ENCODE measurements around the gene KIF5B. TPM values are rescaled to one million over a fixed set of nuclear protein-coding genes. Genes with fewer than 3 reads are reported as not detected.
A peak's percentile ranks its signal among the peaks of the same experiment; 100 is the strongest.

Gene KIF5B
- total RNA-seq, 2 experiments from 2014 or later: 61.3 to 62.4 TPM

DNA sequence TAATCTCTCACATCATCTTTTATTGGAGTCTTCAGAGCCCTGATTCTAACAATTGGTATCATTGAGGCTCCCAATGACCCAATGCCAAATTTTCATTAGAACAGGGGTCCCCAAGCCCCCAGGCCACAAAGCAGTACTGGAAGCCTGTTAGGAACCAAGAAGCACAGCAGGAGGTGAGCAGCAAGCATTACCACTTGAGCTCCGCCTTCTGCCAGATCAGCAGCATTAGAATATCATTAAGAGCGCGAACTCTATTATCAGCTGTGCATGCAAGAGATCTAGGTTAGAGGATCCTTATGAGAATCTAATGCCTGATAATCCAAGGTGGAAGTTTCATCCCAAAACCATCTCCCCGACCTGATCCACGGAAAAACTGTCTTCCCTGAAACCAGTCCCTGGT, 23.1 kb downstream of the KIF5B start:
- no peaks in the 10 kb centered on the region for H3K9me3 Mint-ChIP-seq
- H3K27ac Mint-ChIP-seq: no peak overlapping the region
- DNase-seq: no peak
- H3K4me1 Mint-ChIP-seq: peaks cover 11% of the 10 kb centered on the region
- peaks cover 78% of the 10 kb centered on the region for H3K36me3 Mint-ChIP-seq (ENCODE audit: low read depth)
- H3K4me3 Mint-ChIP-seq: no peak overlapping the region
- CTCF ChIA-PET: interaction anchor here (1.0 to 2.5 kb wide), 2 partner anchors 17 to 21 kb away, joined by 3 to 11 read pairs; no protein-coding TSS in a partner anchor
- POLR2A ChIA-PET: no interaction called here
- no peaks in the 10 kb centered on the region for H3K27me3 Mint-ChIP-seq

GRCh38 chr10:32031920-32032319, 24.3 kb downstream of the KIF5B start:
- Mint-ChIP-seq H3K27me3 (no peaks in the 10 kb centered on the region), H3K9me3 (no peaks in the 10 kb centered on the region), H3K4me3 (no peak overlapping the region), H3K4me1 (peaks cover 11% of the 10 kb centered on the region), H3K27ac (no peak overlapping the region), H3K36me3 (ENCODE audit: low read depth) (peaks cover 78% of the 10 kb centered on the region)
- ChIA-PET POLR2A (no interaction called here), CTCF (no interaction called here)
- DNase-seq: no peak

GRCh38 chr10:32031424-32031823, 24.8 kb downstream of the KIF5B start:
- no peak overlapping the region for H3K4me3 Mint-ChIP-seq
- no peak for DNase-seq
- no peak overlapping the region for H3K27ac Mint-ChIP-seq
- no peaks in the 10 kb centered on the region for H3K27me3 Mint-ChIP-seq
- peaks cover 76% of the 10 kb centered on the region for H3K36me3 Mint-ChIP-seq (ENCODE audit: low read depth)
- ChIA-PET CTCF (no interaction called here), POLR2A (no interaction called here)
- H3K4me1 Mint-ChIP-seq: peaks cover 11% of the 10 kb centered on the region
- no peaks in the 10 kb centered on the region for H3K9me3 Mint-ChIP-seq

DNA sequence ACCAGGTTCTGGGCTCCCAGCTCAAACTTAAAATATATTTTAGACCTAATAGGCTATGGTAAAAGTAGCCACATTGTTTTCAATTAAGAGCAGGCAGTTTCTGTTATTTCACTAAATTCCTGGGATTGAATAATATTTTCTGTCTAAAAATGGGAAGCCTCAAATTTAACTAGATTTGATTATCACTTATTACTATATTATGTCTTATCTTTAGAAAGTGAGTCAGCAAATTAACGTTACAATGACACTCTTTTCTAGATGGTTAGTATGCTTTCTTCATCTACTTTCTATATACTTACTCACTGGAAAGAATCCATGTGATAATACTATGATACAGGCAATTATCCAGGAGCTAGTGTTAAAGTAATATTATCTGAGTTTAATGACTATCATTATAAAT, 27.5 kb downstream of the KIF5B start:
- Mint-ChIP-seq H3K4me1 (peaks cover 11% of the 10 kb centered on the region), H3K36me3 (ENCODE audit: low read depth) (peaks cover 65% of the 10 kb centered on the region), H3K4me3 (no peak overlapping the region), H3K9me3 (no peaks in the 10 kb centered on the region), H3K27ac (no peak overlapping the region), H3K27me3 (no peaks in the 10 kb centered on the region)
- ChIA-PET CTCF (no interaction called here), POLR2A (no interaction called here)
- no peak for DNase-seq

GRCh38 chr10:32023264-32023663, 33.0 kb downstream of the KIF5B start:
- no peak overlapping the region for H3K4me3 Mint-ChIP-seq

GRCh38 chr10:32017044-32017443, 39.2 kb downstream of the KIF5B start:
- Mint-ChIP-seq H3K4me3 (no peak overlapping the region), H3K36me3 (ENCODE audit: low read depth) (peaks cover 64% of the 10 kb centered on the region)
- CTCF ChIA-PET: no interaction called here

More at GRCh38 chr10:32023264-32023663, 33.0 kb downstream of the KIF5B start:
- POLR2A ChIA-PET: no interaction called here
- CTCF ChIA-PET: interaction anchor here (0.7 kb wide), 1 partner anchor 26 kb away, joined by 3 read pairs; no protein-coding TSS in a partner anchor
- DNase-seq: no peak
- Mint-ChIP-seq H3K27me3 (no peaks in the 10 kb centered on the region), H3K4me1 (peaks cover 4% of the 10 kb centered on the region), H3K36me3 (ENCODE audit: low read depth) (peaks cover 57% of the 10 kb centered on the region), H3K27ac (no peak overlapping the region), H3K9me3 (no peaks in the 10 kb centered on the region)

GRCh38 chr10:32015386-32015785, 40.8 kb downstream of the KIF5B start:
- H3K27me3 Mint-ChIP-seq: no peaks in the 10 kb centered on the region
- H3K36me3 Mint-ChIP-seq (ENCODE audit: low read depth): peaks cover 60% of the 10 kb centered on the region
- DNase-seq: no peak
- H3K4me3 Mint-ChIP-seq: no peak overlapping the region
- POLR2A ChIA-PET: no interaction called here
- peak overlapping the region; percentile 4 for H3K27ac Mint-ChIP-seq
- H3K4me1 Mint-ChIP-seq: no peaks in the 10 kb centered on the region
- no peaks in the 10 kb centered on the region for H3K9me3 Mint-ChIP-seq
- CTCF ChIA-PET: interaction anchor here (0.6 to 0.8 kb wide), 2 partner anchors 15 to 34 kb away, joined by 3 to 6 read pairs; no protein-coding TSS in a partner anchor

More at GRCh38 chr10:32017044-32017443, 39.2 kb downstream of the KIF5B start:
- H3K27ac Mint-ChIP-seq: peak overlapping the region; percentile 15
- no peaks in the 10 kb centered on the region for H3K27me3 Mint-ChIP-seq
- POLR2A ChIA-PET: no interaction called here
- no peaks in the 10 kb centered on the region for H3K9me3 Mint-ChIP-seq
- no peak for DNase-seq
- no peaks in the 10 kb centered on the region for H3K4me1 Mint-ChIP-seq

DNA sequence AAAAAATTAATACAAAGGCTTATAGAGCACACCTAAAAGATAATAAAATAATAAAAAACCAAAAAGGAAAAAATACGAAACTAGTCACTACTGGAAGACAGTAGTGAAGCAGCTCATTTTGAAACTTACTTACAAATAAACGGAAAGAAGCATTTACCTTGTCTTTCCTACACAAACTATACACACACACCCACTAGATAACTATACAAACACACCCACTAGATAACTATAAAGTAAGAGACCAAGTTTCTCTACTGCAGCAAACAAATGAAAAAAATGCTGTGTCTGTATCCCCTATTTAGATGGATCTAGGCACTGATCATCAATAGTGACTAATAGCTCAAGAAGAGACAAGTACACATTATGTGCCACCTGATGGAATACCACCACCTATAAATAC, 49.2 kb downstream of the KIF5B start:
- H3K27me3 Mint-ChIP-seq: no peaks in the 10 kb centered on the region
- H3K36me3 Mint-ChIP-seq (ENCODE audit: low read depth): peaks cover 21% of the 10 kb centered on the region
- DNase-seq: no peak
- H3K4me3 Mint-ChIP-seq: no peak overlapping the region
- no peaks in the 10 kb centered on the region for H3K9me3 Mint-ChIP-seq
- H3K27ac Mint-ChIP-seq: no peak overlapping the region
- peaks cover 19% of the 10 kb centered on the region for H3K4me1 Mint-ChIP-seq
- ChIA-PET POLR2A (interaction anchor here (0.7 to 0.8 kb wide), 2 partner anchors 578 to 1377 kb away, joined by 4 to 6 read pairs; no protein-coding TSS in a partner anchor), CTCF (interaction anchor here (0.6 kb wide), 1 partner anchor 1069 kb away, joined by 3 read pairs; no protein-coding TSS in a partner anchor)

DNA sequence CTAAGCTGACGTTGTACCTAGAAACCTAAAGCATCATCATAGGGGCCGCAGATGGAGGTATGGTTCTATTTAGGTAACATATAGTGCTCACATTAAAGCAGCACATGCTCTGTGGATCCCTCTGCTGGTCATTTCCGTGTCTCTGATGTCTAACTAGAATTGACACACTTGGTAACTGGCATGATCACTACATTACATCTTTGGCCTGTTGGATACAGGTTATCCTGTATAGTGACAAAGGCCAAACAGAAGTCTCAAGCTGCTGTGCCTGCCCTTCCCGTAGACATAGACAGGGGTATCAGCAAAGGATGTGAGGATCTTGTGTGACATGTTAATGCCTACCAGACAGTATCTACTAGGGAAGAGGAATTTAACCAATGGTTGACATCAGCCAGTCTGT, 51.2 kb downstream of the KIF5B start:
- H3K4me1 Mint-ChIP-seq: peaks cover 20% of the 10 kb centered on the region
- no peaks in the 10 kb centered on the region for H3K27me3 Mint-ChIP-seq
- H3K36me3 Mint-ChIP-seq (ENCODE audit: low read depth): peaks cover 16% of the 10 kb centered on the region
- H3K4me3 Mint-ChIP-seq: no peak overlapping the region
- ChIA-PET POLR2A (no interaction called here), CTCF (interaction anchor here (0.9 to 1.8 kb wide), 5 partner anchors 12 to 146 kb away, joined by 3 to 8 read pairs (median 4); no protein-coding TSS in a partner anchor)
- peak overlapping the region; percentile 28 for H3K27ac Mint-ChIP-seq
- peak; percentile 64 for DNase-seq
- no peaks in the 10 kb centered on the region for H3K9me3 Mint-ChIP-seq

- Mint-ChIP-seq H3K27ac (no peak overlapping the region), H3K4me1 (peaks cover 20% of the 10 kb centered on the region), H3K4me3 (no peak overlapping the region), H3K9me3 (no peaks in the 10 kb centered on the region), H3K27me3 (no peaks in the 10 kb centered on the region), H3K36me3 (ENCODE audit: low read depth) (peaks cover 14% of the 10 kb centered on the region)
- no peak for DNase-seq
- ChIA-PET POLR2A (no interaction called here), CTCF (interaction anchor here (0.5 to 1.6 kb wide), 3 partner anchors 12 to 86 kb away, joined by 3 to 4 read pairs (median 3); no protein-coding TSS in a partner anchor)
Measured at GRCh38 chr10:32004161-32004591, 52.0 kb downstream of the KIF5B start.

GRCh38 chr10:32002531-32002930, 53.7 kb downstream of the KIF5B start:
- Mint-ChIP-seq H3K9me3 (no peaks in the 10 kb centered on the region), H3K27ac (no peak overlapping the region), H3K27me3 (no peaks in the 10 kb centered on the region), H3K36me3 (ENCODE audit: low read depth) (peaks cover 7% of the 10 kb centered on the region), H3K4me1 (peaks cover 20% of the 10 kb centered on the region), H3K4me3 (no peak overlapping the region)
- ChIA-PET CTCF (interaction anchor here (2.0 kb wide), 1 partner anchor 140 kb away, joined by 4 read pairs; no protein-coding TSS in a partner anchor), POLR2A (no interaction called here)
- DNase-seq: no peak

- H3K27me3 Mint-ChIP-seq: no peaks in the 10 kb centered on the region
- peaks cover 17% of the 10 kb centered on the region for H3K4me1 Mint-ChIP-seq
- H3K27ac Mint-ChIP-seq: no peak overlapping the region
- POLR2A ChIA-PET: interaction anchor here (0.7 kb wide), 1 partner anchor 227 kb away, joined by 3 read pairs; no protein-coding TSS in a partner anchor
- DNase-seq: no peak
- peaks cover 2% of the 10 kb centered on the region for H3K36me3 Mint-ChIP-seq (ENCODE audit: low read depth)
- H3K4me3 Mint-ChIP-seq: no peak overlapping the region
- H3K9me3 Mint-ChIP-seq: no peaks in the 10 kb centered on the region
- CTCF ChIA-PET: interaction anchor here (0.6 to 1.8 kb wide), 2 partner anchors 10 to 175 kb away, joined by 3 to 4 read pairs; no protein-coding TSS in a partner anchor
Measured at GRCh38 chr10:32000937-32001336, 55.3 kb downstream of the KIF5B start.

- DNase-seq: no peak
- H3K4me3 Mint-ChIP-seq: no peak overlapping the region
- ChIA-PET CTCF (no interaction called here), POLR2A (no interaction called here)
- no peak overlapping the region for H3K27ac Mint-ChIP-seq
- no peaks in the 10 kb centered on the region for H3K9me3 Mint-ChIP-seq
- peaks cover 14% of the 10 kb centered on the region for H3K4me1 Mint-ChIP-seq
- H3K27me3 Mint-ChIP-seq: no peaks in the 10 kb centered on the region
- H3K36me3 Mint-ChIP-seq (ENCODE audit: low read depth): no peaks in the 10 kb centered on the region
Measured at GRCh38 chr10:31999836-32000235, 56.4 kb downstream of the KIF5B start.

Measured in activated CD4-positive, alpha-beta T cell treated with anti-CD3 and anti-CD28 coated beads, Interleukin-2, amount 10 ng/mL, durations not matched to agents 7 days and 5 days (primary cell).